Tibial nerve (tissue), 4 donors: Measurements from ENCODE around the gene ADD3. TPM values are rescaled to one million over a fixed set of nuclear protein-coding genes. Genes with fewer than 3 reads are reported as not detected.

Experiments
- DNase-seq, 2 donors: peaks; one replicate each; pipeline ENCODE4 v3.0.0-alpha.2; 2019; ENCODE audit warnings: low spot score in 2 of 2
- H3K27ac ChIP-seq, 4 donors: fragments of 200-600 bp; sonication (generic) in 3 of 4; one replicate each; pipeline ENCODE4 v1.5.1; 2017 to 2019; ENCODE audit warnings: mild to moderate bottlenecking in 1 of 4
- H3K27me3 ChIP-seq, 2 donors: fragments of 200-600 bp; sonication (generic) in 1 of 2; one replicate each; pipeline versions ENCODE4 v1.5.1 to v1.6.0; 2017 to 2019
- H3K36me3 ChIP-seq, 3 donors: fragments of 200-600 bp; sonication (generic); one replicate each; pipeline ENCODE4 v1.5.1; 2018 to 2019
- H3K4me1 ChIP-seq, 4 donors: fragments of 200-600 bp; sonication (generic) in 3 of 4; one replicate each; pipeline ENCODE4 v1.5.1; 2017 to 2019
- H3K4me3 ChIP-seq, 4 donors: fragments of 200-600 bp; sonication (generic) in 3 of 4; one replicate each; pipeline ENCODE4 v1.5.1; 2017 to 2019; ENCODE audit warnings: mild to moderate bottlenecking in 1 of 4, moderate library complexity in 1 of 4
- H3K9me3 ChIP-seq, 4 donors: fragments of 200-600 bp; sonication (generic) in 3 of 4; one replicate each; pipeline ENCODE4 v1.5.1; 2017 to 2019
- CTCF ChIP-seq, 5 experiments: fragments of 200-600 bp in 3 of 5; fragments of 450-650 bp in 2 of 5; sonication (generic) in 3 of 5; IDR thresholded peaks; one replicate each; pipeline ENCODE4 v1.5.1; 2016 to 2019; ENCODE audit warnings: antibody characterized with exemption in 5 of 5, mild to moderate bottlenecking in 3 of 5, moderate library complexity in 2 of 5
- EP300 ChIP-seq, 2 donors: sonication (generic); formaldehyde crosslinking; IDR thresholded peaks; one replicate each; pipeline ENCODE4 v1.6.1; 2017; ENCODE audit warnings: antibody characterized with exemption in 2 of 2, mild to moderate bottlenecking in 1 of 2
- POLR2A ChIP-seq, 2 donors: fragments of 450-650 bp; IDR thresholded peaks; one replicate each; pipeline ENCODE4 v1.6.1; 2017; ENCODE audit warnings: antibody characterized with exemption in 2 of 2, mild to moderate bottlenecking in 2 of 2, moderate library complexity in 2 of 2
- WGBS, 2 donors: methylation state at CpG; one replicate each; pipeline ENCODE4 v1.1.5; 2018; 5-methylcytosine and 5-hydroxymethylcytosine counted together
- total RNA-seq, 4 donors: library from RNA; depleted of rRNA; stranded (reverse); fragments of >200 nt; gene quantifications; one replicate each; pipeline ENCODE4 v1.1.0, GENCODE V29; 2016

The ADD3 gene
- total RNA-seq, 4 donors from 2014 or later = 208 to 639 (median 443) TPM

DNA sequence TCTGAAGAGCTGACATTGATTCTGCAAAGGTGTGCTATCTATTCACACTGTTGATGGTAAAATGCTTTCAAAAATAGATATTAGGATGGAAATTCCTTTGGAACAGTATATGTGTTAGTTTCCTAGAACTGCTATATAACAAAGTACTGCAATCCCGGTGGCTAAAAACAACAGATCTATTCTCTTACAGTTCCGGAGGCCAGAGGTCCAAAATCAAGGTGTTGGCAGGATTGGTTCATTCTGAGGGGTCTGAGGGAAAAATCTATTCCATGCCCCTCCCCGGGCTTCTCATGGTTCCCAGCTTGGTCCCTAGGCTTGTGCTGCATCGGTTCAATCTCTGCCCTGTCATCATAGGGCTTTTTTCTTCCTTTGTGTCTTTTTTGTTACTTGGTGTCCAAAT, 79.9 kb downstream of the ADD3 start:
- Histone ChIP-seq H3K27me3 (no peaks in the 10 kb centered on the region), H3K4me1 (peaks cover 0 to 83% (median 21%) of the 10 kb centered on the region in 4 donors), H3K4me3 (no peak overlapping the region), H3K9me3 (no peaks in the 10 kb centered on the region), H3K36me3 (no peaks in the 10 kb centered on the region), H3K27ac (peak overlapping the region; percentile 3 to 79 (median 64))
- WGBS, 2 donors = 61 to 70% methylated on average over 4 of the region's 4 CpGs
- DNase-seq = no peak
- TF ChIP-seq CTCF (IDR thresholded peaks at IDR 0.05) = no peak
- TF ChIP-seq POLR2A (IDR thresholded peaks at IDR 0.05) = no peak
- no peak for TF ChIP-seq EP300 (IDR thresholded peaks at IDR 0.05)

GRCh38 chr10:110088367-110089104, 80.8 kb downstream of the ADD3 start:
- H3K36me3 ChIP-seq = no peaks in the 10 kb centered on the region
- H3K9me3 ChIP-seq = no peaks in the 10 kb centered on the region
- no peak overlapping the region for H3K4me3 ChIP-seq
- no peaks in the 10 kb centered on the region for H3K27me3 ChIP-seq
- WGBS, 2 donors = 26% methylated on average over 4 of the region's 4 CpGs
- TF ChIP-seq CTCF (IDR thresholded peaks at IDR 0.05) (no peak), EP300 (IDR thresholded peaks at IDR 0.05) (no peak), POLR2A (IDR thresholded peaks at IDR 0.05) (no peak)
- DNase-seq = no peak
- H3K27ac ChIP-seq = peak overlapping the region in 2 of 4 donors; percentile 72 to 79
- H3K4me1 ChIP-seq = peaks cover 0 to 78% (median 20%) of the 10 kb centered on the region in 4 donors

DNA sequence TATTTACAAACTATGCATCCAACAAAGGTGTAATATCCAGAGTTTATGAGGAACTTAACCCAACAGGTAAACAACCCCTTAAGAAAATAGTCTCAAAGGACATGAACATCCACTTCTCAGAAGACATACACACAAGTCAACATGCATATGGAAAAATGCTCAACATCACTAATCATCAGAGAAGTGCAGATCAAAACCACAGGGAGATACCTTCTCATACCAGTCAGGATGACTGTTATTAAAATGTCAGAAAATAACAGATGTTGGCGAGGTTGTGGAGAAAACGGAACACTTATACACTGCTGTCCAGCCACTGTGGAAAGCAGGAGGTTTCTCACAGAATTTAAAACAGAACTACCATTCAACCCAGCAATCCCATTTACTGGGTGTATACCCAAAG, 84.0 kb downstream of the ADD3 start:
- Histone ChIP-seq H3K36me3 (no peaks in the 10 kb centered on the region), H3K4me3 (no peak overlapping the region), H3K27me3 (no peaks in the 10 kb centered on the region), H3K9me3 (no peaks in the 10 kb centered on the region), H3K27ac (no peak overlapping the region), H3K4me1 (peaks cover 0 to 83% (median 20%) of the 10 kb centered on the region in 4 donors)
- no peak for DNase-seq
- TF ChIP-seq POLR2A (IDR thresholded peaks at IDR 0.05) (no peak), EP300 (IDR thresholded peaks at IDR 0.05) (no peak), CTCF (IDR thresholded peaks at IDR 0.05) (no peak)
- 92 to 96% methylated on average over 2 of the region's 2 CpGs for WGBS, 2 donors

GRCh38 chr10:110093722-110094121, 85.9 kb downstream of the ADD3 start:
- peaks cover 0 to 80% (median 9%) of the 10 kb centered on the region in 4 donors for H3K4me1 ChIP-seq
- H3K4me3 ChIP-seq = no peak overlapping the region
- 75 to 80% methylated on average over 2 of the region's 2 CpGs for WGBS, 2 donors
- no peak for DNase-seq
- H3K36me3 ChIP-seq = no peaks in the 10 kb centered on the region
- H3K27me3 ChIP-seq = no peaks in the 10 kb centered on the region
- no peak for TF ChIP-seq CTCF (IDR thresholded peaks at IDR 0.05)
- no peak for TF ChIP-seq EP300 (IDR thresholded peaks at IDR 0.05)
- TF ChIP-seq POLR2A (IDR thresholded peaks at IDR 0.05) = no peak
- no peaks in the 10 kb centered on the region for H3K9me3 ChIP-seq
- H3K27ac ChIP-seq = no peak overlapping the region

DNA sequence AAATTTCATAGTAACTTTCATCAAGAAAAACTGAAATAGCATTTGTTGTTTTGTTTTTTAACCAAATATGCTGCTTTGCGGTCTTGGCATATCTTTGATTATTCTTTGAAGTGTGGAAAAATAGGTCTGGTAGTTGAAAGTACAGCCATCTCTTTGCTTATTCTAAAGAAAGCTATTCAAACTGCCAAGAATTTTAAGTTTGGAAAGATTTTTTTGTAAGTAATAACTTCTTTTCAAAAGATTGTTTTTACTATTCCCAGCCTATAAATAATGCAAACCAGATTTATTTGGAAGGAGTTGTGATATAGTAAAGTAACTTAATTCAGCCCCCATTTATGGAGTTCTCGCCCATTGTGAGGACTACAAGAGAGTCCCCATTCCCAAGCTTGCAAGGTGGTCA, 87.0 kb downstream of the ADD3 start:
- no peak for TF ChIP-seq EP300 (IDR thresholded peaks at IDR 0.05)
- TF ChIP-seq POLR2A (IDR thresholded peaks at IDR 0.05) = no peak
- no peak for TF ChIP-seq CTCF (IDR thresholded peaks at IDR 0.05)
- DNase-seq = no peak
- Histone ChIP-seq H3K9me3 (no peaks in the 10 kb centered on the region), H3K4me3 (no peak overlapping the region), H3K27ac (no peak overlapping the region), H3K4me1 (peaks cover 0 to 74% (median 2%) of the 10 kb centered on the region in 4 donors), H3K27me3 (no peaks in the 10 kb centered on the region), H3K36me3 (no peaks in the 10 kb centered on the region)
- WGBS, 2 donors = 59 to 61% methylated on average over 2 of the region's 2 CpGs
